GM19397 (cell line): ENCODE results near the gene PLEKHG7.
"Not testable (repeated sequence)": the region's sequence is repeated elsewhere in the genome, so short reads cannot be mapped to it uniquely, and the experiment has no call there.

ENCODE experiments used
- ATAC-seq: cut with Tn5 transposase; IDR thresholded peaks from one replicate; pipeline ENCODE4 v1.9.1; 2021; ENCODE audit warnings: mild to moderate bottlenecking, moderate library complexity; ENCODE audit not compliant: unreplicated experiment

Gene PLEKHG7

GRCh38 chr12:92745856-92746550, 43.2 kb downstream of the PLEKHG7 start:
- ATAC-seq = no peak

- no peak for ATAC-seq
These were observed 44.4 kb downstream of the PLEKHG7 start for GRCh38 chr12:92747151-92747550.

- not testable (repeated sequence) for ATAC-seq
These were observed 46.9 kb downstream of the PLEKHG7 start for GRCh38 chr12:92749691-92750090.

GRCh38 chr12:92753976-92754885, 51.4 kb downstream of the PLEKHG7 start:
- ATAC-seq = no peak

- ATAC-seq = no peak
These were observed 54.3 kb downstream of the PLEKHG7 start for GRCh38 chr12:92756898-92757596.

GRCh38 chr12:92757597-92758121, 54.9 kb downstream of the PLEKHG7 start:
- ATAC-seq = no peak

- no peak for ATAC-seq
These were observed 57.0 kb downstream of the PLEKHG7 start for GRCh38 chr12:92759634-92760268.

GRCh38 chr12:92762773-92763172, 60.0 kb downstream of the PLEKHG7 start:
- no peak for ATAC-seq

GRCh38 chr12:92764831-92765230, 62.0 kb downstream of the PLEKHG7 start:
- ATAC-seq = no peak

- ATAC-seq = no peak
These were observed 63.1 kb downstream of the PLEKHG7 start for GRCh38 chr12:92765871-92766270.

GRCh38 chr12:92769124-92769901, 66.5 kb downstream of the PLEKHG7 start:
- ATAC-seq = peak; percentile 72

GRCh38 chr12:92771001-92771400, 68.2 kb downstream of the PLEKHG7 start:
- ATAC-seq = no peak

GRCh38 chr12:92775416-92775815, 72.6 kb downstream of the PLEKHG7 start:
- no peak for ATAC-seq

- ATAC-seq = no peak
These were observed 75.7 kb downstream of the PLEKHG7 start for GRCh38 chr12:92778525-92778924.

- ATAC-seq = no peak
These were observed 77.1 kb downstream of the PLEKHG7 start for GRCh38 chr12:92779902-92780301.

GRCh38 chr12:92784356-92784755, 81.6 kb downstream of the PLEKHG7 start:
- ATAC-seq = no peak

- peak; percentile 95 for ATAC-seq
These were observed 82.2 kb downstream of the PLEKHG7 start for GRCh38 chr12:92784797-92785562.

- no peak for ATAC-seq
These were observed 82.8 kb downstream of the PLEKHG7 start for GRCh38 chr12:92785563-92785950.

GRCh38 chr12:92786045-92786444, 83.3 kb downstream of the PLEKHG7 start:
- ATAC-seq = no peak
